H9 (cell line): ENCODE results near the gene RASA3. TPM values are rescaled to one million over a fixed set of nuclear protein-coding genes. Genes with fewer than 3 reads are reported as not detected.
"Not testable (repeated sequence)": the region's sequence is repeated elsewhere in the genome, so short reads cannot be mapped to it uniquely, and the experiment has no call there.

Source experiments
- DNase-seq: peaks from one replicate; pipeline ENCODE4 v3.0.0-alpha.2; 2017
- H2AFZ ChIP-seq: one replicate; pipeline ENCODE4 v1.6.1; 2013; ENCODE audit warnings: mild to moderate bottlenecking, low read length, control low read depth, moderate library complexity
- H2AK5ac ChIP-seq: 2 replicates; pipeline ENCODE4 v1.6.1; 2013; ENCODE audit warnings: low read length, control low read depth, mixed read lengths; ENCODE audit not compliant: insufficient read length
- H2BK120ac ChIP-seq: one replicate; pipeline ENCODE4 v1.6.1; 2013; ENCODE audit warnings: low read depth, mild to moderate bottlenecking, low read length, control low read depth, inconsistent platforms; ENCODE audit not compliant: poor library complexity, severe bottlenecking
- H2BK12ac ChIP-seq: 2 replicates; pipeline ENCODE4 v1.6.1; 2013; ENCODE audit warnings: low read length, control low read depth, mixed read lengths, low read depth; ENCODE audit not compliant: insufficient read length
- H2BK15ac ChIP-seq: 2 replicates; pipeline ENCODE4 v1.6.1; 2013; ENCODE audit warnings: low read depth, low read length, control low read depth
- H2BK20ac ChIP-seq: one replicate; pipeline ENCODE4 v1.6.1; 2013; ENCODE audit warnings: low read depth, mild to moderate bottlenecking, low read length, control low read depth, inconsistent platforms; ENCODE audit not compliant: poor library complexity, severe bottlenecking
- H2BK5ac ChIP-seq: 2 replicates; pipeline ENCODE4 v1.6.1; 2013; ENCODE audit warnings: low read length, control low read depth, mixed read lengths; ENCODE audit not compliant: insufficient read length
- H3K14ac ChIP-seq: 2 replicates; pipeline ENCODE4 v1.6.1; 2013; ENCODE audit warnings: low read length, control low read depth; ENCODE audit not compliant: insufficient read depth
- H3K18ac ChIP-seq: 2 replicates; pipeline ENCODE4 v1.6.1; 2013; ENCODE audit warnings: low read depth, mild to moderate bottlenecking, mixed read lengths, low read length, control low read depth; ENCODE audit not compliant: insufficient read length
- H3K23ac ChIP-seq: 2 replicates; pipeline ENCODE4 v1.6.1; 2013; ENCODE audit warnings: low read length, control low read depth, mixed read lengths, low read depth; ENCODE audit not compliant: insufficient read length
- H3K23me2 ChIP-seq: 2 replicates; pipeline ENCODE4 v1.6.1; 2013; ENCODE audit warnings: low read depth, mild to moderate bottlenecking, mixed read lengths, low read length, control low read depth; ENCODE audit not compliant: insufficient read length, poor library complexity, severe bottlenecking
- H3K27ac ChIP-seq: 2 replicates; pipeline ENCODE4 v1.5.1; 2013; ENCODE audit warnings: low read length, control low read depth, mixed read lengths, low read depth; ENCODE audit not compliant: insufficient read length
- H3K27me3 ChIP-seq: 2 replicates; pipeline ENCODE4 v1.6.1; 2013; ENCODE audit warnings: low read length, control low read depth, inconsistent platforms; ENCODE audit not compliant: insufficient read depth
- H3K4ac ChIP-seq: 2 replicates; pipeline ENCODE4 v1.6.1; 2013; ENCODE audit warnings: low read depth, mild to moderate bottlenecking, control low read depth, inconsistent platforms, low read length, moderate library complexity
- H3K4me1 ChIP-seq: 2 replicates; pipeline ENCODE4 v1.6.1; 2013; ENCODE audit warnings: low read length, control low read depth, inconsistent platforms; ENCODE audit not compliant: insufficient read depth
- H3K4me2 ChIP-seq: 2 replicates; pipeline ENCODE4 v1.6.1; 2013; ENCODE audit warnings: low read length, control low read depth, mixed read lengths; ENCODE audit not compliant: insufficient read length, insufficient read depth
- H3K56ac ChIP-seq: 2 replicates; pipeline ENCODE4 v1.6.1; 2013; ENCODE audit warnings: low read depth, mild to moderate bottlenecking, mixed read lengths, low read length, control low read depth; ENCODE audit not compliant: insufficient read length
- H3K79me1 ChIP-seq: 2 replicates; pipeline ENCODE4 v1.6.1; 2013; ENCODE audit warnings: low read depth, mild to moderate bottlenecking, moderate library complexity, low read length, control low read depth, inconsistent platforms; ENCODE audit not compliant: insufficient read depth, poor library complexity, severe bottlenecking
- H3K79me2 ChIP-seq: 2 replicates; pipeline ENCODE4 v1.6.1; 2013; ENCODE audit warnings: low read length, control low read depth, inconsistent platforms; ENCODE audit not compliant: insufficient read depth
- H3K9ac ChIP-seq: 2 replicates; pipeline ENCODE4 v1.6.1; 2013; ENCODE audit warnings: low read length, control low read depth, mixed read lengths; ENCODE audit not compliant: insufficient read length; ENCODE audit errors: extremely low read depth
- H3K9me3 ChIP-seq: one replicate; pipeline ENCODE4 v1.6.1; 2013; ENCODE audit warnings: low read depth, low read length, inconsistent platforms; ENCODE audit not compliant: control insufficient read depth
- H3T11ph ChIP-seq: one replicate; pipeline ENCODE4 v1.6.1; 2013; ENCODE audit warnings: mild to moderate bottlenecking, low read length, control low read depth, inconsistent platforms
- H4K20me1 ChIP-seq: one replicate; pipeline ENCODE4 v1.6.1; 2013; ENCODE audit not compliant: control insufficient read depth, insufficient read length, insufficient read depth
- H4K5ac ChIP-seq: 2 replicates; pipeline ENCODE4 v1.6.1; 2013; ENCODE audit warnings: low read depth, mild to moderate bottlenecking, mixed read lengths, low read length, control low read depth; ENCODE audit not compliant: insufficient read length
- H4K8ac ChIP-seq: replicated peaks from 2 replicates; pipeline ENCODE4 v1.6.1; 2013; ENCODE audit warnings: low read length, control low read depth, mixed read lengths, low read depth; ENCODE audit not compliant: insufficient read length
- H4K91ac ChIP-seq: 2 replicates; pipeline ENCODE4 v1.6.1; 2013; ENCODE audit warnings: low read depth, mild to moderate bottlenecking, moderate library complexity, mixed read lengths, low read length, control low read depth; ENCODE audit not compliant: insufficient read length
- H3K27ac Mint-ChIP-seq, 3 experiments: 2 replicates in 2 of 3; 3 replicates in 1 of 3; pipeline ENCODE4 v1.8.0; 2020 to 2021; ENCODE audit warnings: mixed read lengths in 3 of 3, mild to moderate bottlenecking in 1 of 3, moderate library complexity in 1 of 3
- H3K27me3 Mint-ChIP-seq: 2 replicates; pipeline ENCODE4 v1.8.0; 2021; ENCODE audit warnings: low read depth, mild to moderate bottlenecking, moderate library complexity, mixed read lengths
- H3K36me3 Mint-ChIP-seq, 3 experiments: 2 replicates in 2 of 3; 3 replicates in 1 of 3; pipeline ENCODE4 v1.8.0; 2020 to 2021; ENCODE audit warnings: low read depth in 3 of 3, mixed read lengths in 3 of 3; ENCODE audit not compliant: insufficient read depth in 1 of 3
- H3K4me1 Mint-ChIP-seq, 2 experiments: 2 replicates each; pipeline ENCODE4 v1.8.0; 2020; ENCODE audit warnings: mixed read lengths in 2 of 2
- H3K4me3 Mint-ChIP-seq, 2 experiments: 2 replicates in 1 of 2; 3 replicates in 1 of 2; pipeline ENCODE4 v1.8.0; 2020 to 2021; ENCODE audit warnings: mild to moderate bottlenecking in 2 of 2, mixed read lengths in 2 of 2, moderate library complexity in 1 of 2
- H3K9me3 Mint-ChIP-seq, 2 experiments: 2 replicates in 1 of 2; 3 replicates in 1 of 2; pipeline ENCODE4 v1.8.0; 2020; ENCODE audit warnings: mild to moderate bottlenecking in 2 of 2, mixed read lengths in 2 of 2, moderate library complexity in 1 of 2
- WGBS: extraction: QIAGEN DNeasy Blood & Tissue Kit; methylation state at CpG from one replicate; pipeline ENCODE4 v1.1.7; 2013; ENCODE audit warnings: missing lambda C conversion rate, low lambda C conversion rate, mixed read lengths; ENCODE audit not compliant: insufficient read length; ENCODE audit errors: extremely low coverage; 5-methylcytosine and 5-hydroxymethylcytosine counted together
- total RNA-seq: library from RNA; stranded (reverse); gene quantifications from 2 replicates; pipeline ENCODE4 v1.2.1, GENCODE V29; 2021
- TF ChIP-seq, protein P1 (sequence below): fragments of 200-600 bp; sonication (generic); conservative IDR thresholded peaks from 3 replicates; pipeline ENCODE4 v1.8.0; 2021; ENCODE audit warnings: antibody characterized with exemption, mild to moderate bottlenecking

The RASA3 gene
- total RNA-seq, 1 experiment from 2014 or later: 12.3 TPM

DNA sequence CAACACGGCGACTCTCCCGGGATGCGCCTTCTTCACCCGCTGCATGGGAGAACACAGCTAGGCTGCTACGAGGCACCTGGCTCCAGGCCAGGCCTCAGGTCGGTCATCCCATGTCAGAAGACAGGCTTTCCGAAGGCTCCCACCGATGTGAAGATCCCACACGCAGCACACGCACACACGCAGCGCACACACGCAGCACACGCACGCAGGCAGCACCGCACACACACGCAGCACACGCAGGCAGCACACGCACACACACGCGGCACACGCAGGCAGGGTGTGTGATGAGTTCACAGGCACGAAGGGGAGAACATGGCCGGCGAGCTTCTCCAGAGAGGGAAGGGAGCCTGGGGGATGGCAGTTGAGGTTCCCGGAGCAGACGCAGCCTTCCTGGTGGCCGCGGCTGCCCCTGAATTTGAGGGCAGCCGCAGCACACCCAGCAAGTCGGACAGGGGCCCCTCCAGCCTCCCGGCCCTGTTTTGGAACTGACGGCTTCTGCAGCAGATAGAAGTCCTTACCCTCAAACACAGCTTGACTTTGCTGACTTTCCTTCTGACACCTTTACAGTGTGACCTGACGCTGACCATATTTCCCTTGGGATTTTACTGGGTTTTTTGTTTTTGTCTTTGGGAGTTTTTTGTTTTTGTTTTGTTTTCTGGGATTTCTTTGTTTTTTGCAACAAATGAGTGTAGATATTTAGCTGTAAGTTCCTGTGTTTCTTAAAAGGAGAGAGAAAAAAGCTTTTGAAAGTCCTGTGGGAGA is 55.9 kb downstream of the RASA3 start:
- Histone ChIP-seq H2BK5ac (no peak overlapping the region), H3K9me3 (no peaks in the 10 kb centered on the region), H4K91ac (no peak overlapping the region), H3K27me3 (no peaks in the 10 kb centered on the region), H3K9ac (no peak overlapping the region), H4K8ac (no peak overlapping the region), H4K5ac (no peak overlapping the region), H2BK12ac (no peak overlapping the region), H2BK120ac (no peak overlapping the region), H2AK5ac (no peak overlapping the region), H3K79me2 (peaks cover 2% of the 10 kb centered on the region; the same call in 1 of the 2 replicates), H4K20me1 (no peaks in the 10 kb centered on the region), H3K23ac (no peak overlapping the region), H3K4me1 (no peaks in the 10 kb centered on the region), H3K4ac (no peak overlapping the region), H3K18ac (no peak overlapping the region), H3T11ph (no peak overlapping the region), H3K27ac (no peak overlapping the region), H2AFZ (no peak overlapping the region), H3K56ac (no peak overlapping the region), H3K79me1 (no peaks in the 10 kb centered on the region), H3K14ac (no peak overlapping the region), H2BK15ac (no peak overlapping the region), H3K23me2 (no peaks in the 10 kb centered on the region), H2BK20ac (no peak overlapping the region), H3K4me2 (no peak overlapping the region)
- H3K4me3 Mint-ChIP-seq: 0 out of 5 replicates have a peak overlapping the region, but pooled peaks of 1 of the 2 experiments have one; percentile 62
- DNase-seq: no peak
- TF ChIP-seq, protein P1, sequence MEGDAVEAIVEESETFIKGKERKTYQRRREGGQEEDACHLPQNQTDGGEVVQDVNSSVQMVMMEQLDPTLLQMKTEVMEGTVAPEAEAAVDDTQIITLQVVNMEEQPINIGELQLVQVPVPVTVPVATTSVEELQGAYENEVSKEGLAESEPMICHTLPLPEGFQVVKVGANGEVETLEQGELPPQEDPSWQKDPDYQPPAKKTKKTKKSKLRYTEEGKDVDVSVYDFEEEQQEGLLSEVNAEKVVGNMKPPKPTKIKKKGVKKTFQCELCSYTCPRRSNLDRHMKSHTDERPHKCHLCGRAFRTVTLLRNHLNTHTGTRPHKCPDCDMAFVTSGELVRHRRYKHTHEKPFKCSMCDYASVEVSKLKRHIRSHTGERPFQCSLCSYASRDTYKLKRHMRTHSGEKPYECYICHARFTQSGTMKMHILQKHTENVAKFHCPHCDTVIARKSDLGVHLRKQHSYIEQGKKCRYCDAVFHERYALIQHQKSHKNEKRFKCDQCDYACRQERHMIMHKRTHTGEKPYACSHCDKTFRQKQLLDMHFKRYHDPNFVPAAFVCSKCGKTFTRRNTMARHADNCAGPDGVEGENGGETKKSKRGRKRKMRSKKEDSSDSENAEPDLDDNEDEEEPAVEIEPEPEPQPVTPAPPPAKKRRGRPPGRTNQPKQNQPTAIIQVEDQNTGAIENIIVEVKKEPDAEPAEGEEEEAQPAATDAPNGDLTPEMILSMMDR: no peak
- H3K36me3 Mint-ChIP-seq: 0 out of 7 replicates have a peak, but pooled peaks cover 0 to 2% (median 2%) of the 10 kb centered on the region in 3 experiments
- WGBS: no CpG with 5 or more reads among the region's 35 CpGs
- peaks cover 13 to 19% of the 10 kb centered on the region in 2 experiments for H3K4me1 Mint-ChIP-seq
- peak overlapping the region in 1 of 3 experiments; percentile 39; a peak in 3 of 7 replicates for H3K27ac Mint-ChIP-seq
- peaks cover 2% of the 10 kb centered on the region; the same call in 1 of the 2 replicates for H3K27me3 Mint-ChIP-seq
- no peaks in the 10 kb centered on the region for H3K9me3 Mint-ChIP-seq

DNA sequence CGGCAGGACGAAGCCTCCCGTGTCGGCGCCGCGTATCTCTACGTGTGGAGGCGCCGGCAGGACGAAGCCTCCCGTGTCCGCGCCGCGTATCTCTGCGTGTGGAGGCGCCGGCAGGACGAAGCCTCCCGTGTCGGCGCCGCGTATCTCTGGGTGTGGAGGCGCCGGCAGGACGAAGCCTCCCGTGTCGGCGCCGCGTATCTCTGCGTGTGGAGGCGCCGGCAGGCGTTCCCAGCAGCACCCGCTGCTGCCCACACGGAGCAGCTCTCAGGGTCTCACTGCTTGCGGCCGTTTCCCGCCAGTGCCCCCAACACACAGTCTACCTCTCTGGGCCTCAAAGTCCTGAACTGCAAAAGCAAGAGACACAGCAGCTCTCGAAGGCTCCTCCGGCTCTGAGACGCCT is 56.6 kb downstream of the RASA3 start:
- H3K27me3 Mint-ChIP-seq, H3K9me3 Mint-ChIP-seq: not testable (repeated sequence)

More for the DNA sequence above, 56.6 kb downstream of the RASA3 start:
- not testable (repeated sequence) for H2BK12ac ChIP-seq, H3K9ac ChIP-seq, H2BK5ac ChIP-seq, H3K56ac ChIP-seq, H3K27me3 ChIP-seq, H2AFZ ChIP-seq, H3K79me2 ChIP-seq, H3K23me2 ChIP-seq, H3K23ac ChIP-seq, DNase-seq, H4K91ac ChIP-seq, H3K18ac ChIP-seq, H3K4me2 ChIP-seq, H3K27ac Mint-ChIP-seq, H3K27ac ChIP-seq, H3K4me3 Mint-ChIP-seq, H3K9me3 ChIP-seq, H4K5ac ChIP-seq, H4K8ac ChIP-seq, H2BK15ac ChIP-seq, H2AK5ac ChIP-seq, H3K36me3 Mint-ChIP-seq, H3K14ac ChIP-seq, H2BK20ac ChIP-seq, H3K4me1 ChIP-seq, H3T11ph ChIP-seq, H4K20me1 ChIP-seq, H3K79me1 ChIP-seq, H3K4ac ChIP-seq, H2BK120ac ChIP-seq
- peaks cover 16 to 24% of the 10 kb centered on the region in 2 experiments for H3K4me1 Mint-ChIP-seq
- WGBS: no CpG with 5 or more reads among the region's 45 CpGs
